Measurements from ENCODE around the gene UBL7.

Gene UBL7

DNA sequence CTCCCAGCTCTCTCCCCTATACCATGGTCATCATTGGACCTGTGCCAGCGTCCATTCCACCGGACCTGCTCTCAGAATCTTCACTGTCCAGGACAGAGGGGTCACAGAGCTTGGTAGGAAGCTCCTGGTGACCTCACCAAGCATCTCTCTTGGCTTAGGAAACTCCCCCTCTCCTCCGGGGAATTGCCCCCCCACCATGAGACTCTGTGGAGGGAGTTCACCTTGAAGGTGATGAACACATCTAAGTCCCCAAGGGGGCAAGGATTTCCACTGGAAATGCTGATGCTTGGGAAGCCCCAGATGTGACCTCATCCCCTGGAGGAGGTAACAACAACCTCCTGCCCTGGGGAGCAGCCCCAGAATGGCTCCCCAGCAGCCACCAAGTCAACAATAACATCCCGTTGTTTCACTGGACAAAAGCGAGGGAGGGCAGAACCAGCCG lies 30.4 kb downstream of the UBL7 start:
- TF ChIP-seq, protein P1, sequence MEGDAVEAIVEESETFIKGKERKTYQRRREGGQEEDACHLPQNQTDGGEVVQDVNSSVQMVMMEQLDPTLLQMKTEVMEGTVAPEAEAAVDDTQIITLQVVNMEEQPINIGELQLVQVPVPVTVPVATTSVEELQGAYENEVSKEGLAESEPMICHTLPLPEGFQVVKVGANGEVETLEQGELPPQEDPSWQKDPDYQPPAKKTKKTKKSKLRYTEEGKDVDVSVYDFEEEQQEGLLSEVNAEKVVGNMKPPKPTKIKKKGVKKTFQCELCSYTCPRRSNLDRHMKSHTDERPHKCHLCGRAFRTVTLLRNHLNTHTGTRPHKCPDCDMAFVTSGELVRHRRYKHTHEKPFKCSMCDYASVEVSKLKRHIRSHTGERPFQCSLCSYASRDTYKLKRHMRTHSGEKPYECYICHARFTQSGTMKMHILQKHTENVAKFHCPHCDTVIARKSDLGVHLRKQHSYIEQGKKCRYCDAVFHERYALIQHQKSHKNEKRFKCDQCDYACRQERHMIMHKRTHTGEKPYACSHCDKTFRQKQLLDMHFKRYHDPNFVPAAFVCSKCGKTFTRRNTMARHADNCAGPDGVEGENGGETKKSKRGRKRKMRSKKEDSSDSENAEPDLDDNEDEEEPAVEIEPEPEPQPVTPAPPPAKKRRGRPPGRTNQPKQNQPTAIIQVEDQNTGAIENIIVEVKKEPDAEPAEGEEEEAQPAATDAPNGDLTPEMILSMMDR (IDR thresholded peaks at IDR 0.05; ENCODE audit: borderline replicate concordance, insufficient read depth, low read depth, low read length) = no peak
- H3K4me3 ChIP-seq (ENCODE audit: low read depth, low read length) = peak overlapping the region; percentile 98

DNA sequence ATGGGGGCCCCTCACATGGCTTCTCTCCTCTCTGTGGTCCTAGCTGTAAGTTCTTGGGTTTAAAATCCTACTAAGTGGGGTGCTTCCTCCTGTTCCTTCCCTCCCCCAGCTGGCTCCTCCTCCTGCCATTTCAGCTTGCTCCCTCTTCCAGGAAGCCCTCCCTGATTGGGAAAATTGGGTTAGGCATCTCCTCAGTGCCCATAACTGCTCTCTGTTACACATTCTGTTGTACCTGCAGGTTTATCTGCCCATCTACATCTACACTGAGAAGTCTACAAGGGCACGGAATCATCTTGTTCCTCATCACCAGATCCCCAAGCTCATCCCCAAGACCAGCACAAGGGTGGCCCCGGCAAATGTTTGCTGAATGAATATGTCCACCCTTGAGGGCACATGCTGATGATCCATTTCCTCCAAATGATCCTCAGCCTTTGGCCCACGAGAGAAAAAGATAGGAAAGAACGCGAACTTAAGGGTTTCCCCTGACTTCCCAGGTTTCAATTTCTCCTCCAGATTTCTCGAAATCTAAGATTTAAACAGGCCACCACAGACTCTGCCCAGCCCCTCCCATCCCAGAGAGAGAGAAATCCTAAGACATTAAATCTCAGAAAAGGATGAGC lies 31.1 kb downstream of the UBL7 start:
- H3K4me3 ChIP-seq (ENCODE audit: low read depth, low read length) = peak overlapping the region; percentile 98
- TF ChIP-seq, protein P1 (IDR thresholded peaks at IDR 0.05; ENCODE audit: borderline replicate concordance, insufficient read depth, low read depth, low read length) = no peak

DNA sequence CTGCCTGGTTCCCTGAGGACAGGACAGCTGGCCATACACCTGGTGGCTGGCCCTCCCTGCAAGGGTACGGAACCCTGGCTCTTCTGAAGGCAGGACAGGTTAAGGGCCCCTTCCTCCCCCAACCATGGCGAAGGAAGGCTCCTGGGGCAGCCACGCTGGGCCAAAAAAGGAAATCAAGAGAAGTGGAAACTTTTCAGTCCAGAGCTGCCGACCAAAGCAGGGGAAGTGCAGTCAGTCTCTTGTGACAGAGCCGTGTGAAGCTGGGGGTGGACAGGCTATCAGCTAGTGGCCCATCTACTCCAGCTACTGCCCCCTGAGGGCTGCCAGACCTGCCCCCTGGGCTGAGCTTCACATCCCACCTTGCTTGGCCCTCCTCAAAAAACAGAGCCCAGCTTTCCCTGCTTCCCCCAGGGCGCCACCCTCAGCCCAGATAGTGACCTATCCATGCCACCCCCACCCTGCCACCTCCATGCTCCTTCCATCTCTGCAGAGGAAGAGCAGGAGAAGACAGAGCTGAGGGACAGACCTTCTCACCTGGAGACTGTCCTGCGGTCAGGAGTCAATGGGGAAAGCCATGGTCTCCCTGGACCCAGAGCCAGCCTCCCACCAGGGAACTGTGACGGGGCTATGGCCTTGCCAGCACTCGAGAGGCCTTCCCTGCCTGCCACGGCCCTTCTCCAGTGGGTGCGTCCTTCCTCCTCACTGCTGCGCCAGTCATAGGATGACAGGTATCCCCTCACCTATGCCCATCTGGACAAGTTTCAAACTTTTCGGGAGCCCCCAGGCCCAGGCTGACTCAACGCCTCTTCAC lies 31.8 kb downstream of the UBL7 start:
- peak overlapping the region; percentile 98 for H3K4me3 ChIP-seq (ENCODE audit: low read depth, low read length)
- TF ChIP-seq, protein P1 (IDR thresholded peaks at IDR 0.05; ENCODE audit: borderline replicate concordance, insufficient read depth, low read depth, low read length) = no peak

DNA sequence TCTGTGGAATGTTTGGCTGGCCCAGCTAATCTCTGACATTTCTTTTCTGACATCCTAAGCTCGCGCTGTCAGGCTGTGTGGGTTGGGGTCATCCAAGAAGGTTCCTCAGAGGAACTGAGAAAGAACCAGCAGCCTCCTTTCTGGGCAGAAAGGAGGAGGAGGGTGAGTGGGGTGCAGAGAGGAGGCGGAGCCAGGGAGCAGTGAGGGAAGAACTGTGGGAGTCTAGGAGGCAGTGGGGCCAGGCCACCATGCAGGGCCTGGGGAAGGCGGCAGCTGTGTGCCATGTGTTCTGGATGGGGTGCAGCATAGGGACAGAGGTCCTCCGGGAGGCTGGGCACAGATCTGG lies 32.5 kb downstream of the UBL7 start:
- TF ChIP-seq, protein P1 (IDR thresholded peaks at IDR 0.05; ENCODE audit: borderline replicate concordance, insufficient read depth, low read depth, low read length) = no peak
- H3K4me3 ChIP-seq (ENCODE audit: low read depth, low read length) = peak overlapping the region; percentile 98

DNA sequence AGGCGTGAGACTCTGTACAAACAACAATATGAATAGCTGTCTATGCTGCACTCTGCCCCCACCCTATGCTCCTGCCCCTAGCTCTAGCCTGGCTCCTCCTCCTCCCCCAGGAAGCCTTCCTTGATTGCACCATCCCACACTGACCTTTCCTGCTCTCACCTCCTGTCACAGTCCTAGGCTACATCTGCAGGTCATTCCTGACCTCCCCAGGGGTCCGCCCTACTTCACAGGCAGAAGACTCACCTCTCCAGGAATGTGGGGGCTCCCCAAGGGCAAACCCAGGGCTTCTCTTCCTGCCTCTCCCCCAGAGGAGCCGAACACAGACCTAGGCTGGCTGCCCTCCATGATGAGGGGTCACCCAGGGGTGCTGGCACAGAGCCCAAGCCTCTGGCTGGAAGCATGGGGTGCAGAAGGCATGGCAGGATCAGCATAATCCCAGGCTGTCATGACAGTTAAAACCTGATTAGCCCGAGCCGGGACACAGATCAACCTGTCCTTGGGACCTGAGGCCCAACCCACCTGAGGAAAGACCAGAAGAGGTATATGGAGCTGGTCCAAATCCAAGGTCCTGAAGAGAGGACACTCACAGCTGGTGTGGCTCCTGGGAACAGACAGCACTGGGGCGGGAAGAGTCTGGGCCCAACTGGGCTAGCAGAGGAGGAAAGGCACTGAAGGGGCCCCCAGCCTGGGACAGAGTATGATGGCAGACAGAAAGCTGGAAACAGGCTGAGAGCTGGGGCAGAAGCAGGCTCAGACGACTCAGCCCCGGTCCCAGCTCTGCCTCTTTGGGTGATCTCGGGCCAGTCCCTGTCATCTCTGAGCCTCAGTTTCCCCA lies 33.1 kb downstream of the UBL7 start:
- peak overlapping the region; percentile 98 for H3K4me3 ChIP-seq (ENCODE audit: low read depth, low read length)
- TF ChIP-seq, protein P1 (IDR thresholded peaks at IDR 0.05; ENCODE audit: borderline replicate concordance, insufficient read depth, low read depth, low read length) = no peak

DNA sequence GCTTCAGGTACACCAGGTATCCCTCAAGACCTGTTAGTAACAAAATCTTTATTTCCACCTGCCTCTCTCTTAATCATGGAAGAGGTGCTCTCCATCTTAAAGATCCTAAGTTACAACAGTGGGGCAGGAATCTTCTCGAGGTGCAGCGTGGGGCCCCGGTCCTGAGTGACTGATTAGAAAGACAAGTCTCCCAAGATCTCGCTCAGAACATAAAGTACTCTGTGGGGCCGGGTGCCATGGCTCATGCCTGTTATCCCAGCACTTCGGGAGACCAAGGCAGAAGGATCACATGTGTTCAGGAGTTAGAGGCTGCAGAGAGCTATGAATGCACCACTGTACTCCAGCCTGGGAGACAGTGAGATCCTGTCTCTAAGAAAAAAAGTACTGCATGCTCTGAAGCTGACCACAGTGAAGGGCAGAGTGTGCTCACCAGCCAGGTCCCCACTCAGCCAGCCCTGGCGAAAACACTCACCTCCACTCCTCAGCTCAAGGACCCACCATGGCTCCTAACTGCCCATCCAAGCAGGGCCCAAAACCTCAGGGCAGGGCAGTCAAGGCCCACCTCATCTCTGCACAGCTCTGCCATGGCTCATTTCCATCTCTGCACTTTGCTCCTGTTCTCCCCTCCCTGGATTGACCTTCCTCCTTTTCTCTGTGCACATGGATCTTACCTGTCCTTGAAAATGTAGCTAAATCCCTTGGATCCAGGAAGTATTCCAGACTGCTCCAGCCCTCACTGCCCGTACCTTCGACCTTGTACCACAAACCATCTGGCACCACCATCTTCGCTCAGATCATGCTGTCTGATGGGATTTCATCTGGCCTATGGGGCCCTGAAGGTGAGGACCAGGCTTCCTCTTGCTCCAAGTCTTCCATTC lies 34.3 kb downstream of the UBL7 start:
- TF ChIP-seq, protein P1 (IDR thresholded peaks at IDR 0.05; ENCODE audit: borderline replicate concordance, insufficient read depth, low read depth, low read length) = no peak
- no peak overlapping the region for H3K4me3 ChIP-seq (ENCODE audit: low read depth, low read length)

Measured in GM12875 (cell line).